SK-N-SH treated with all-trans-retinoic acid at 6 μM for 48 hours (cell line): ENCODE results near the gene PGC.

Experiments used
- ATAC-seq: fragments of 200-7000 bp; cut with Tn5 transposase; 3 replicates; pipeline ENCODE4 v1.9.1; 2020; ENCODE audit warnings: mild to moderate bottlenecking, moderate library complexity
- BACH2 ChIP-seq: fragments of 250-450 bp; sonication (Bioruptor Pico); IDR thresholded peaks from 2 replicates; pipeline ENCODE4 v1.9.0; 2021; ENCODE audit warnings: mild to moderate bottlenecking, borderline replicate concordance
- CSRNP3 ChIP-seq: fragments of 250-450 bp; sonication (Bioruptor Pico); IDR thresholded peaks from 2 replicates; pipeline ENCODE4 v1.5.1; 2021; ENCODE audit warnings: mild to moderate bottlenecking, moderate library complexity
- ESRRG ChIP-seq: fragments of 250-450 bp; sonication (Bioruptor Pico); IDR thresholded peaks from 2 replicates; pipeline ENCODE4 v1.6.1; 2021; ENCODE audit warnings: mild to moderate bottlenecking
- GLIS3 ChIP-seq: fragments of 250-450 bp; sonication (Bioruptor Pico); IDR thresholded peaks from 2 replicates; pipeline ENCODE4 v1.5.0; 2020; ENCODE audit warnings: mild to moderate bottlenecking, moderate library complexity
- ISL1 ChIP-seq: fragments of 250-450 bp; sonication (Bioruptor Pico); IDR thresholded peaks from 2 replicates; pipeline ENCODE4 v2.1.2; 2022; ENCODE audit warnings: mild to moderate bottlenecking, moderate library complexity
- OSR1 ChIP-seq: fragments of 250-450 bp; sonication (Bioruptor Pico); IDR thresholded peaks from 2 replicates; pipeline ENCODE4 v1.8.0; 2022; ENCODE audit warnings: moderate library complexity, mild to moderate bottlenecking, inconsistent platforms
- RARB ChIP-seq: fragments of 250-450 bp; sonication (Bioruptor Pico); IDR thresholded peaks from 2 replicates; pipeline ENCODE4 v1.8.0; 2021; ENCODE audit warnings: mild to moderate bottlenecking, moderate library complexity
- TCF4 ChIP-seq: fragments of 250-450 bp; sonication (Bioruptor Pico); IDR thresholded peaks from 2 replicates; pipeline ENCODE4 v1.8.0; 2021; ENCODE audit warnings: mild to moderate bottlenecking, moderate library complexity, borderline replicate concordance
- ZC3H10 ChIP-seq: fragments of 250-450 bp; sonication (Bioruptor Pico); IDR thresholded peaks from 2 replicates; pipeline ENCODE4 v1.5.1; 2021; ENCODE audit warnings: mild to moderate bottlenecking, moderate library complexity
- ZFP3 ChIP-seq: fragments of 250-450 bp; sonication (Bioruptor Pico); IDR thresholded peaks from 2 replicates; pipeline ENCODE4 v1.5.0; 2020; ENCODE audit warnings: mild to moderate bottlenecking, moderate library complexity
- ZFP30 ChIP-seq: fragments of 450-650 bp; formaldehyde crosslinking; IDR thresholded peaks from 2 replicates; pipeline ENCODE4 v1.5.0; 2022; ENCODE audit warnings: mild to moderate bottlenecking, moderate library complexity
- ZNF8 ChIP-seq: fragments of 450-650 bp; formaldehyde crosslinking; IDR thresholded peaks from 2 replicates; pipeline ENCODE4 v1.5.0; 2020; ENCODE audit warnings: mild to moderate bottlenecking, moderate library complexity
- TF ChIP-seq, protein P1 (sequence below): fragments of 250-450 bp; sonication (Bioruptor Pico); IDR thresholded peaks from 2 replicates; pipeline ENCODE4 v1.5.0; 2020; ENCODE audit warnings: mild to moderate bottlenecking, moderate library complexity

The PGC gene

GRCh38 chr6:41688256-41688965, 58.8 kb downstream of the PGC start:
- no peak for TF ChIP-seq BACH2 (CRISPR knock-in tag)
- no peak for TF ChIP-seq ZNF8 (CRISPR knock-in tag)
- no peak for TF ChIP-seq TCF4 (CRISPR knock-in tag)
- TF ChIP-seq ESRRG, result no peak
- TF ChIP-seq, protein P1, sequence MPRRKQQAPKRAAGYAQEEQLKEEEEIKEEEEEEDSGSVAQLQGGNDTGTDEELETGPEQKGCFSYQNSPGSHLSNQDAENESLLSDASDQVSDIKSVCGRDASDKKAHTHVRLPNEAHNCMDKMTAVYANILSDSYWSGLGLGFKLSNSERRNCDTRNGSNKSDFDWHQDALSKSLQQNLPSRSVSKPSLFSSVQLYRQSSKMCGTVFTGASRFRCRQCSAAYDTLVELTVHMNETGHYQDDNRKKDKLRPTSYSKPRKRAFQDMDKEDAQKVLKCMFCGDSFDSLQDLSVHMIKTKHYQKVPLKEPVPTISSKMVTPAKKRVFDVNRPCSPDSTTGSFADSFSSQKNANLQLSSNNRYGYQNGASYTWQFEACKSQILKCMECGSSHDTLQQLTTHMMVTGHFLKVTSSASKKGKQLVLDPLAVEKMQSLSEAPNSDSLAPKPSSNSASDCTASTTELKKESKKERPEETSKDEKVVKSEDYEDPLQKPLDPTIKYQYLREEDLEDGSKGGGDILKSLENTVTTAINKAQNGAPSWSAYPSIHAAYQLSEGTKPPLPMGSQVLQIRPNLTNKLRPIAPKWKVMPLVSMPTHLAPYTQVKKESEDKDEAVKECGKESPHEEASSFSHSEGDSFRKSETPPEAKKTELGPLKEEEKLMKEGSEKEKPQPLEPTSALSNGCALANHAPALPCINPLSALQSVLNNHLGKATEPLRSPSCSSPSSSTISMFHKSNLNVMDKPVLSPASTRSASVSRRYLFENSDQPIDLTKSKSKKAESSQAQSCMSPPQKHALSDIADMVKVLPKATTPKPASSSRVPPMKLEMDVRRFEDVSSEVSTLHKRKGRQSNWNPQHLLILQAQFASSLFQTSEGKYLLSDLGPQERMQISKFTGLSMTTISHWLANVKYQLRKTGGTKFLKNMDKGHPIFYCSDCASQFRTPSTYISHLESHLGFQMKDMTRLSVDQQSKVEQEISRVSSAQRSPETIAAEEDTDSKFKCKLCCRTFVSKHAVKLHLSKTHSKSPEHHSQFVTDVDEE (CRISPR knock-in tag), result no peak
- TF ChIP-seq ZFP30 (CRISPR knock-in tag), result no peak
- TF ChIP-seq ISL1 (CRISPR knock-in tag), result no peak
- TF ChIP-seq ZC3H10 (CRISPR knock-in tag), result no peak
- no peak for ATAC-seq

- no peak for ATAC-seq
- TF ChIP-seq ESRRG (no peak), OSR1 (no peak), RARB (no peak), ZFP30 (CRISPR knock-in tag) (no peak), TCF4 (CRISPR knock-in tag) (no peak), CSRNP3 (no peak), ZFP3 (CRISPR knock-in tag) (no peak), GLIS3 (CRISPR knock-in tag) (no peak)
Measured at GRCh38 chr6:41687501-41688175, 59.6 kb downstream of the PGC start.
